LNCaP clone FGC (cell line): Measurements from ENCODE around the gene CTPS1.
A peak's percentile ranks its signal among the peaks of the same experiment; 100 is the strongest.

ENCODE experiments used
- DNase-seq: peaks from one replicate; pipeline ENCODE4 v3.0.0-alpha.2; 2011; ENCODE audit warnings: low read depth
- H3K4me3 ChIP-seq: 2 replicates; pipeline ENCODE4 v1.5.1; 2011; ENCODE audit warnings: mild to moderate bottlenecking, low read depth, low read length, control low read depth
- CTCF ChIP-seq: IDR thresholded peaks from 2 replicates; pipeline ENCODE4 v1.5.1; 2012; ENCODE audit warnings: mild to moderate bottlenecking; ENCODE audit not compliant: control insufficient read depth, insufficient read depth; ENCODE audit errors: extremely low read depth

Gene CTPS1

DNA sequence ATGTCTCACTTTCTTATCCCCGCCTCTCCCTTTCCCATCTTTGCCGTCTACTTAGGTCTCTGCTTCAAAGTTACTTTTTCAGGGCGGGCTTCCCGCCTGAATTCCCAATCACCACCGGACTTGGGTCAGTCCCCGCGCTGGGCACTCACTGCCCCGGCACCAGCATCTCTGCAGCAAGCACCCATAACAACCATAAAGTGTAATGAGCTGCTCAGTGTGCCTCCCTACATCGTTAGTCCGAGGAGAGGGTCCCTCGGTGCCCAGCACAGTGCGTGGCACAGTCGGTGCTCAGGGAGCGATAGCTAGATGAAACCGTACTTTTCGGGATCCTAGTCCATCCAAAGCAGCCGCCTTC lies 633 bp upstream of the CTPS1 start:
- DNase-seq = no peak
- H3K4me3 ChIP-seq = peak overlapping the region; percentile 75
- TF ChIP-seq CTCF = no peak

- no peak for DNase-seq
- TF ChIP-seq CTCF = no peak
- peak overlapping the region; percentile 75 for H3K4me3 ChIP-seq
These were observed 564 bp downstream of the CTPS1 start for GRCh38 chr1:40980068-40980452.

DNA sequence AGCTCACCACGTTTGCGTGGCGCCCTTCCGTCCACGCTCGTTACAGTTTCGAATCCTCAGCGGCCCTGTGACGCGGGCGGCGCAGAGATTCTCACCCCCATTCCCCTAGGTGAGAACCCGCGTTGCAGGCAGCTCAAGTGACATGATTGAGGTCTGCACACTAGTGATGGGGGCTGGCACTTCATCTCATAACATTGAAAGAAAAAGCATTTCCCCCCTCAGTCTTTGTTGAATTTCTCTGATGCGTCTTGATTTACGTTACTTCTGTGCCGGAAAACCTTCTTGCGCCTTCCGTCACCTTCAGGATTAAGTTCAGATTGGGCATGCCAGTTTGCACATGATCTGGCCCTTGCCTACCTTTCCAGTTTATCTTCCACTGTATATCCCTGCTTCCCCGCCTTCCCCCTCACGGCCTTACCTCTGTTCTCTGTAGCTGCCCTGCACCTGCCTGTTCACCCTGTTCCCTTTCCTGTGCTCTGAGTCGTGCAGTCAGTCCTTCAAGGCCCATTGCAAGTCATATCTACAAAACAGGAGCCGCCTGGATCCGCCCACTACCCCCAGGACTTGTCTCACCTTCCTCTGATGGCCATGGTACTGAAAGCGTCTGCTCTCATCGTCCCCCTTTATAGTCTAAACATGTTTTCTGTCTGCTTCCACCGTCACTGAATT lies 1.1 kb downstream of the CTPS1 start:
- peak overlapping the region; percentile 75 for H3K4me3 ChIP-seq
- no peak for TF ChIP-seq CTCF
- peak; percentile 38 for DNase-seq

- no peak for TF ChIP-seq CTCF
- no peak for DNase-seq
- H3K4me3 ChIP-seq = peak overlapping the region; percentile 75
These were observed 2.4 kb downstream of the CTPS1 start for GRCh38 chr1:40981691-40982448.

DNA sequence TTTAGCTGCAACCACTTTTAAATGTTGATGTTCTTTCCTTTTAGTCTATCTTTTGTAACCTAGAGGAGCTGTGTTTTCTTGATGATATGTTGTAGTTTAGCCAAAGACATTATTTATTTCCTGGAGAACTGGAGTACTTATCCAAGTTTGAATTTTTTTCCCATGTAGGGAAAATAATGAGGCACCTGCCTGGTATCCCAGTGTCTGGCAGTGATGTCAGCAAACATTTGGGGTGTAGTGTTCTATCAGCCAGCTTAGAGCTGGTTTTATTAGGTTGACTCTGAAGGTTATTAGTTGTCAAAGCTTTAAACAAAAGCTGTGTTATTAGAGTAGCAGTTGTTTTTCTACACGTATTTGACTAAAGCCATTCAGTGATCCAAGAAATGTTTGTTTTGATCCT lies 3.2 kb downstream of the CTPS1 start:
- TF ChIP-seq CTCF = no peak
- H3K4me3 ChIP-seq = no peak overlapping the region
- DNase-seq = peak; percentile 58

DNA sequence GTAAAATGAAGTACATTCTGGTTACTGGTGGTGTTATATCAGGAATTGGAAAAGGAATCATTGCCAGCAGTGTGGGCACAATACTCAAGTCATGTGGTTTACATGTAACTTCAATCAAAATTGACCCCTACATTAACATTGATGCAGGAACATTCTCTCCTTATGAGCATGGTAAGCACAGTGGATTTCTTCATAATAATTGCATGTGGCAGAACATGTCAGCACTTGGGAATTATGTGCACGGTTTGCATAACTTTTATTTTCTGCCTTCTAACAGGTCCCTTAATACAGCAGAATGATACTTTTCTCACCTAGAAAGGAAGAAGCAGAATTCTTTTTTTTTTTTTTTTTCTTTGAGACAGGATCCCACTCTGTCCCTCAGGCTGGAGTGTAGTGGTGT lies 3.8 kb downstream of the CTPS1 start:
- TF ChIP-seq CTCF = no peak
- no peak for DNase-seq
- no peak overlapping the region for H3K4me3 ChIP-seq
